ENCODE results near the gene CYP11A1.
"Not testable (repeated sequence)": the region's sequence is repeated elsewhere in the genome, so short reads cannot be mapped to it uniquely, and the experiment has no call there.

GRCh38 chr15:74360855-74361254, 6.6 kb downstream of the CYP11A1 start:
- TF ChIP-seq CTCF, POLR2A, POLR2AphosphoS5 (IDR thresholded peaks at IDR 0.05): not testable (repeated sequence)

Data from stomach (tissue), 4 donors.